ENCODE results near the gene TMEM163. TPM values are rescaled to one million over a fixed set of nuclear protein-coding genes. Genes with fewer than 3 reads are reported as not detected.

TMEM163 gene
- total RNA-seq, 2 experiments from 2014 or later = 0.51 TPM; not detected in 1

- no peaks in the 10 kb centered on the region for H3K36me3 ChIP-seq (ENCODE audit: insufficient read depth, low read length)
- intact Hi-C loops (cut with micrococcal nuclease; ENCODE audit: unreplicated experiment) = loop anchor here (5.0 to 10.0 kb wide), 3 partner anchors 50 to 1005 kb away; partner anchors contain the start of genes RAB3GAP1 and UBXN4
- peak overlapping the region; percentile 37 for H3K4me3 ChIP-seq (ENCODE audit: low read depth, low read length, poor library complexity, severe bottlenecking)
- no peaks in the 10 kb centered on the region for H4K20me1 ChIP-seq (ENCODE audit: insufficient read depth, low read length)
- peak overlapping the region; percentile 76 for H2AFZ ChIP-seq (ENCODE audit: low read length)
- ChIA-PET POLR2A (interaction anchor here (1.2 to 1.3 kb wide), 2 partner anchors 61 to 326 kb away, joined by 3 read pairs; no protein-coding TSS in a partner anchor), CTCF (ENCODE audit: unreplicated experiment) (no interaction called here)
- TF ChIP-seq EZH2phosphoT487 (IDR thresholded peaks at IDR 0.05; ENCODE audit: borderline replicate concordance, low read depth, low read length) = no peak
- TF ChIP-seq, protein P1, sequence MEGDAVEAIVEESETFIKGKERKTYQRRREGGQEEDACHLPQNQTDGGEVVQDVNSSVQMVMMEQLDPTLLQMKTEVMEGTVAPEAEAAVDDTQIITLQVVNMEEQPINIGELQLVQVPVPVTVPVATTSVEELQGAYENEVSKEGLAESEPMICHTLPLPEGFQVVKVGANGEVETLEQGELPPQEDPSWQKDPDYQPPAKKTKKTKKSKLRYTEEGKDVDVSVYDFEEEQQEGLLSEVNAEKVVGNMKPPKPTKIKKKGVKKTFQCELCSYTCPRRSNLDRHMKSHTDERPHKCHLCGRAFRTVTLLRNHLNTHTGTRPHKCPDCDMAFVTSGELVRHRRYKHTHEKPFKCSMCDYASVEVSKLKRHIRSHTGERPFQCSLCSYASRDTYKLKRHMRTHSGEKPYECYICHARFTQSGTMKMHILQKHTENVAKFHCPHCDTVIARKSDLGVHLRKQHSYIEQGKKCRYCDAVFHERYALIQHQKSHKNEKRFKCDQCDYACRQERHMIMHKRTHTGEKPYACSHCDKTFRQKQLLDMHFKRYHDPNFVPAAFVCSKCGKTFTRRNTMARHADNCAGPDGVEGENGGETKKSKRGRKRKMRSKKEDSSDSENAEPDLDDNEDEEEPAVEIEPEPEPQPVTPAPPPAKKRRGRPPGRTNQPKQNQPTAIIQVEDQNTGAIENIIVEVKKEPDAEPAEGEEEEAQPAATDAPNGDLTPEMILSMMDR (conservative IDR thresholded peaks at IDR 0.05; ENCODE audit: low read length) = no peak
- H3K9me2 ChIP-seq (ENCODE audit: insufficient read depth, low read length) = no peaks in the 10 kb centered on the region
- H3K27ac ChIP-seq (ENCODE audit: low read depth, low read length, poor library complexity, severe bottlenecking) = peak overlapping the region; percentile 93
- DNase-seq (ENCODE audit: low spot score) = peak; percentile 70
- no peaks in the 10 kb centered on the region for H3K9me3 ChIP-seq (ENCODE audit: low read length)
- H3K4me1 ChIP-seq (ENCODE audit: insufficient read depth, low read length, poor library complexity, severe bottlenecking) = peaks cover 62% of the 10 kb centered on the region
- BruUV-seq (replicated peaks) = no TSS peak
- H3K79me2 ChIP-seq (ENCODE audit: insufficient read depth, low read depth, low read length) = no peaks in the 10 kb centered on the region
- H3K4me2 ChIP-seq (ENCODE audit: low read length) = peak overlapping the region; percentile 85
Observed at GRCh38 chr2:134737671-134738070, 18.9 kb upstream of the TMEM163 start.

DNA sequence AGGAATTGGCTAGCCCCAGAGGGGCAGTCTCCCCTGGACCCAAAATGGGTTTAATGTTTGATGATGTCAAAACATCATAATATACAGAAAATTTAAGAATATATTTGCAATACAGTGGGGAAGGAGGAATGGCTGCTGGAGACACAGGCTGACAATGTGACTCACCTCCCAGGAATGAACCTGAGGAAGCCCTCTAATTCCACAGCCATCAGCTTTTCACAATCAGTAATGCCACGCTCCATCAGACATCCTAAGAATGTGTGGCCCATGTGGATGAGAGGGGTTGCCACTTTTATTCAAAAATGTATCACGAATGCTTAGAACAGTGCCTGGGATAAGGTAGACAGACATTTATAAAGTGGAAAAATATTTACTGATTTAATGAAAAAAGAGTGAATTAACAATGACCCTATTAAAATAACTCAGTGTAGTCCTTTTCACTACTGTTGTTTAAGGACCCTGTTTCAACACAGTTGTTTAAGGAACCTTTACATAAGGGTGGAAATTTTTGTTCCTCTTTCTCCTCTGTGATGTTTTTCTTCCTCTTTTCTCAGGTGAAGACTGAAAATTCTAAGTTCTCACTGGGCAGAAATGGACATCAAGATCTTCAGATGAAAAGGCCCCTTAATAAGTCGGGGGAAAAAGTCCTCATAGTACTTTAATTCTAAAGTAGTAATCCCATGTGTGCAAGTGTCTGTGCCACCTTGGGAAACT lies 17.5 kb upstream of the TMEM163 start:
- Histone ChIP-seq H3K36me3 (ENCODE audit: insufficient read depth, low read length) (no peaks in the 10 kb centered on the region), H3K4me2 (ENCODE audit: low read length) (peak overlapping the region; percentile 85), H3K4me3 (ENCODE audit: low read depth, low read length, poor library complexity, severe bottlenecking) (peak overlapping the region; percentile 37), H2AFZ (ENCODE audit: low read length) (peak overlapping the region; percentile 76; the same call in 1 of the 2 replicates), H3K79me2 (ENCODE audit: insufficient read depth, low read depth, low read length) (no peaks in the 10 kb centered on the region), H4K20me1 (ENCODE audit: insufficient read depth, low read length) (no peaks in the 10 kb centered on the region), H3K4me1 (ENCODE audit: insufficient read depth, low read length, poor library complexity, severe bottlenecking) (peaks cover 60% of the 10 kb centered on the region), H3K9me2 (ENCODE audit: insufficient read depth, low read length) (no peaks in the 10 kb centered on the region), H3K27ac (ENCODE audit: low read depth, low read length, poor library complexity, severe bottlenecking) (peak overlapping the region; percentile 93), H3K9me3 (ENCODE audit: low read length) (no peaks in the 10 kb centered on the region)
- intact Hi-C loops (cut with micrococcal nuclease; ENCODE audit: unreplicated experiment) = loop anchor here (5.0 to 10.0 kb wide), 3 partner anchors 51 to 1006 kb away; partner anchors contain the start of genes RAB3GAP1 and UBXN4
- no TSS peak for BruUV-seq (replicated peaks)
- DNase-seq (ENCODE audit: low spot score) = peak; percentile 78
- CTCF ChIA-PET (ENCODE audit: unreplicated experiment) = no interaction called here
- TF ChIP-seq, protein P1 (conservative IDR thresholded peaks at IDR 0.05; ENCODE audit: low read length) = no peak
- TF ChIP-seq EZH2phosphoT487 (IDR thresholded peaks at IDR 0.05; ENCODE audit: borderline replicate concordance, low read depth, low read length) = no peak
- POLR2A ChIA-PET = interaction anchor here (0.6 to 1.3 kb wide), 4 partner anchors 22 to 454 kb away, joined by 3 to 5 read pairs (median 3); no protein-coding TSS in a partner anchor

DNA sequence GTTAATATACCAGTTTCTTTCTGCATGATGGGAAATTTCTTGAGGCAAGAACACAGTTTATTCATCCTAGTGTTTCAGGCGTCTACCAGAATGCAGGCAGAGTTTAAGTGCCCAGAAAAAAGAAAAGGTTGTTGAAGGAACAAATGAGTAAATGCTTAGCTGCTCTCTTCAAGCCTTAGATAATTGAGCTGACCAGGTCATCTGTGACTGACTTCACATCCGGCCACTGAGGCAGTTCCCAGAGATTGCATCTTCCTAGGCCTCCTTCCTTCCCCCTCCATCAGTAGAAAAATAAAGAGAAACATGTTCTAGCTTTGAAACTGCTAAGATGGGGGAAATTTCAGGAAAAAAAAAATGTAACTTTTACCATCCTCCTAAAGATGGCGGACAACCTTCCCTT lies 9.4 kb upstream of the TMEM163 start:
- Histone ChIP-seq H2AFZ (ENCODE audit: low read length) (no peak overlapping the region), H3K9me3 (ENCODE audit: low read length) (no peaks in the 10 kb centered on the region), H3K4me3 (ENCODE audit: low read depth, low read length, poor library complexity, severe bottlenecking) (no peak overlapping the region), H3K9me2 (ENCODE audit: insufficient read depth, low read length) (no peaks in the 10 kb centered on the region), H3K4me1 (ENCODE audit: insufficient read depth, low read length, poor library complexity, severe bottlenecking) (no peaks in the 10 kb centered on the region), H3K36me3 (ENCODE audit: insufficient read depth, low read length) (no peaks in the 10 kb centered on the region), H3K4me2 (ENCODE audit: low read length) (no peak overlapping the region), H3K27ac (ENCODE audit: low read depth, low read length, poor library complexity, severe bottlenecking) (no peak overlapping the region), H4K20me1 (ENCODE audit: insufficient read depth, low read length) (no peaks in the 10 kb centered on the region), H3K79me2 (ENCODE audit: insufficient read depth, low read depth, low read length) (no peaks in the 10 kb centered on the region)
- ChIA-PET CTCF (ENCODE audit: unreplicated experiment) (no interaction called here), POLR2A (no interaction called here)
- no peak for TF ChIP-seq EZH2phosphoT487 (IDR thresholded peaks at IDR 0.05; ENCODE audit: borderline replicate concordance, low read depth, low read length)
- TF ChIP-seq, protein P1 (conservative IDR thresholded peaks at IDR 0.05; ENCODE audit: low read length) = no peak
- BruUV-seq (replicated peaks) = no TSS peak
- intact Hi-C loops (cut with micrococcal nuclease; ENCODE audit: unreplicated experiment) = no loop called here
- no peak for DNase-seq (ENCODE audit: low spot score)

All from OCI-LY7 (cell line).